WI38 (cell line): ENCODE measurements around the gene TMPRSS7.

Experiments
- H3K4me3 ChIP-seq: 2 replicates; pipeline ENCODE4 v1.5.1; 2011; ENCODE audit warnings: low read depth, mild to moderate bottlenecking, control low read depth, low read length
- TF ChIP-seq, protein P1 (sequence below): IDR thresholded peaks from 2 replicates; pipeline ENCODE4 v1.5.1; 2012; ENCODE audit warnings: low read depth, mild to moderate bottlenecking, control low read depth, low read length

Gene TMPRSS7

GRCh38 chr3:112117415-112117814 lies 82.9 kb downstream of the TMPRSS7 start:
- TF ChIP-seq, protein P1, sequence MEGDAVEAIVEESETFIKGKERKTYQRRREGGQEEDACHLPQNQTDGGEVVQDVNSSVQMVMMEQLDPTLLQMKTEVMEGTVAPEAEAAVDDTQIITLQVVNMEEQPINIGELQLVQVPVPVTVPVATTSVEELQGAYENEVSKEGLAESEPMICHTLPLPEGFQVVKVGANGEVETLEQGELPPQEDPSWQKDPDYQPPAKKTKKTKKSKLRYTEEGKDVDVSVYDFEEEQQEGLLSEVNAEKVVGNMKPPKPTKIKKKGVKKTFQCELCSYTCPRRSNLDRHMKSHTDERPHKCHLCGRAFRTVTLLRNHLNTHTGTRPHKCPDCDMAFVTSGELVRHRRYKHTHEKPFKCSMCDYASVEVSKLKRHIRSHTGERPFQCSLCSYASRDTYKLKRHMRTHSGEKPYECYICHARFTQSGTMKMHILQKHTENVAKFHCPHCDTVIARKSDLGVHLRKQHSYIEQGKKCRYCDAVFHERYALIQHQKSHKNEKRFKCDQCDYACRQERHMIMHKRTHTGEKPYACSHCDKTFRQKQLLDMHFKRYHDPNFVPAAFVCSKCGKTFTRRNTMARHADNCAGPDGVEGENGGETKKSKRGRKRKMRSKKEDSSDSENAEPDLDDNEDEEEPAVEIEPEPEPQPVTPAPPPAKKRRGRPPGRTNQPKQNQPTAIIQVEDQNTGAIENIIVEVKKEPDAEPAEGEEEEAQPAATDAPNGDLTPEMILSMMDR: no peak
- no peak overlapping the region for H3K4me3 ChIP-seq

GRCh38 chr3:112117841-112118571 lies 83.5 kb downstream of the TMPRSS7 start:
- TF ChIP-seq, protein P1: no peak
- H3K4me3 ChIP-seq: no peak overlapping the region

GRCh38 chr3:112119962-112120836 lies 85.7 kb downstream of the TMPRSS7 start:
- TF ChIP-seq, protein P1: no peak

DNA sequence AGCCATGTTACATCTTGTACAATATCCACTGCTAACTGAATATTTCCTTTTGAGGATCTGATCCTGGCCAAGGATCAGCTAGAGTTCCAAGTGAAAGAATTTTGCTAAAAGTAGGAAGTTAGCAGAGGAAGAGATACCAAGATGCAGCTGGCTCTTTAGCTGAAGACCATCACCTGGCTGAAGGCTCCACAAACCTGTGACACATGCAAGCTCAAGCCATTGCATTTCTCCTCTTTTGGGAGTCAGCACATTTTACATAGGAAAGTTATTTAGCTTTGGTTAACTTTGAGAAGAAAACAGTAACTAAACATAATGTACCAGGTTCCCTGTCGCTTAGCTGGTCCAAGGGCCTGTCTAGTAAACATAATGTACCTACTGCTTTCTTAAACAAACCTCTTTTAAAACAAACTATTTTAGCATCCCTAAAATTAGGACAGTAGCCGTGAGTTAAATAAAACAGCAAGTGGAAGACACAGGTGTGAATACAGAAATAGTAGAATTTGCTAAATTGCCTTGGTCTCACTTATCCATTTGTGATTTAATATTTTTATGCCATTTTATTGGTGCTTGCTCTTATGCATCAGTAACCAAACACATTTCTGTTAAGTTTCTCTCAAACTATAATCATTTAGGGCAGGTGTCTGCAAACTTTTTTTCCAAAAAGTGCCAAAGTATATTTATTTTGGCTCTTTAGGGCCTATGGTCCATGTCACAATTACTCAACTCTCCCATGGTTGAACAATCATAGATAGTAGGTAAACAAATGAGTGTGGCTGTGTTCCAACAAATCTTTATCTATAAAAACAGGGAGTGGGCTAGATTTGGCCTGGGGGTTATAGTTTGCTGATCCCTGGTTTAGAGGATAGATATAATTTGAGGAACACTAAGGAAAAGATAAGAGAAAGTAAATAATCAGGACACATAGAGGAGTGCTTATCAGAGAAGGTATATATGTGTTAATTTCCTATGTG lies 87.3 kb downstream of the TMPRSS7 start:
- H3K4me3 ChIP-seq: no peak overlapping the region
- TF ChIP-seq, protein P1: no peak

More at GRCh38 chr3:112119962-112120836, 85.7 kb downstream of the TMPRSS7 start:
- H3K4me3 ChIP-seq: no peak overlapping the region

DNA sequence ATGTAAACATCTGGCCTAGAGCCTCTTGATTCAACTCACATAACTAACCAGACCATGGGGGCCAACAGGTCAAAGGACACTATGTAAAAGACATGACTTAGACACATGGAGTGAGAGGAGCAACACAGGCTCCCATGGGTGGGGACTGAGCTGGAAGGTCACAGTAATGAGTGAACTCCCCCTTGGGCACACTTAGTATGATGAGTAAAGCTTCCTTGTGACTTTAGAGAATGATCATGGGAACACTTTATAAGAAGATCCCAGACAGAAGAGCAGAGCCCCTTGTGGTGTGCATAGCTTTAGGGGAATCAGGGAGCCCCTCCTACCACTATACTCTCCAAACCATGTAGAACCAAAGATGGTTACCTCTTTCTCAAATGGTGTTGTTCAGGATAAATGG lies 88.3 kb downstream of the TMPRSS7 start:
- no peak overlapping the region for H3K4me3 ChIP-seq
- TF ChIP-seq, protein P1: no peak

- TF ChIP-seq, protein P1: no peak
- no peak overlapping the region for H3K4me3 ChIP-seq
These were observed 89.0 kb downstream of the TMPRSS7 start for GRCh38 chr3:112123548-112123947.
